ENCODE data around the gene CD52.
A peak's percentile ranks its signal among the peaks of the same experiment; 100 is the strongest.

Gene CD52

GRCh38 chr1:26353210-26353859, 35.6 kb downstream of the CD52 start:
- DNase-seq (ENCODE audit: low read depth in 2 of 3, low spot score in 2 of 3), result no peak

- no peak for DNase-seq (ENCODE audit: low read depth in 2 of 3, low spot score in 2 of 3)
Measured at GRCh38 chr1:26353976-26354820, 36.4 kb downstream of the CD52 start, which contains the start of gene CRYBG2. Gene CRYBG2, minus strand, starts transcription at chr1:26354130. Its CDS starts 7,473 bp downstream, at chr1:26346657.

GRCh38 chr1:26354972-26355371, 37.2 kb downstream of the CD52 start:
- no peak for DNase-seq (ENCODE audit: low read depth in 2 of 3, low spot score in 2 of 3)

- no peak for DNase-seq (ENCODE audit: low read depth in 2 of 3, low spot score in 2 of 3)
Measured at GRCh38 chr1:26356106-26356505, 38.3 kb downstream of the CD52 start.

- DNase-seq (ENCODE audit: low read depth in 2 of 3, low spot score in 2 of 3), result no peak
Measured at GRCh38 chr1:26357121-26357602, 39.4 kb downstream of the CD52 start.

- peak in 2 of 3 experiments; percentile 25 to 37 for DNase-seq (ENCODE audit: low read depth in 2 of 3, low spot score in 2 of 3)
Measured at GRCh38 chr1:26358411-26359384, 40.9 kb downstream of the CD52 start.

- peak in 1 of 3 experiments; percentile 45 for DNase-seq (ENCODE audit: low read depth in 2 of 3, low spot score in 2 of 3)
Measured at GRCh38 chr1:26359981-26360806, 42.4 kb downstream of the CD52 start.

GRCh38 chr1:26360807-26361604, 43.2 kb downstream of the CD52 start:
- DNase-seq (ENCODE audit: low read depth in 2 of 3, low spot score in 2 of 3), result no peak

GRCh38 chr1:26361605-26362122, 43.9 kb downstream of the CD52 start:
- no peak for DNase-seq (ENCODE audit: low read depth in 2 of 3, low spot score in 2 of 3)

GRCh38 chr1:26362331-26362730, 44.6 kb downstream of the CD52 start:
- DNase-seq (ENCODE audit: low read depth in 2 of 3, low spot score in 2 of 3), result no peak

GRCh38 chr1:26363549-26364448, 46.0 kb downstream of the CD52 start:
- peak; percentile 65 to 89 (median 71) for DNase-seq (ENCODE audit: low read depth in 2 of 3, low spot score in 2 of 3)

- no peak for DNase-seq (ENCODE audit: low read depth in 2 of 3, low spot score in 2 of 3)
Measured at GRCh38 chr1:26364956-26365355, 47.2 kb downstream of the CD52 start.

- DNase-seq (ENCODE audit: low read depth in 2 of 3, low spot score in 2 of 3), result no peak
Measured at GRCh38 chr1:26367441-26367840, 49.7 kb downstream of the CD52 start.

- no peak for DNase-seq (ENCODE audit: low read depth in 2 of 3, low spot score in 2 of 3)
Measured at GRCh38 chr1:26368006-26368405, 50.2 kb downstream of the CD52 start.

GRCh38 chr1:26368486-26368885, 50.7 kb downstream of the CD52 start:
- DNase-seq (ENCODE audit: low read depth in 2 of 3, low spot score in 2 of 3), result no peak
